HG02870 (cell line): ENCODE measurements around the gene PIK3C3.
A peak's percentile ranks its signal among the peaks of the same experiment; 100 is the strongest.
"Not testable (repeated sequence)": the region's sequence is repeated elsewhere in the genome, so short reads cannot be mapped to it uniquely, and the experiment has no call there.

Experiments
- ATAC-seq: cut with Tn5 transposase; IDR thresholded peaks from one replicate; pipeline ENCODE4 v1.9.1; 2021; ENCODE audit warnings: mild to moderate bottlenecking, moderate library complexity; ENCODE audit not compliant: unreplicated experiment

PIK3C3 gene

DNA sequence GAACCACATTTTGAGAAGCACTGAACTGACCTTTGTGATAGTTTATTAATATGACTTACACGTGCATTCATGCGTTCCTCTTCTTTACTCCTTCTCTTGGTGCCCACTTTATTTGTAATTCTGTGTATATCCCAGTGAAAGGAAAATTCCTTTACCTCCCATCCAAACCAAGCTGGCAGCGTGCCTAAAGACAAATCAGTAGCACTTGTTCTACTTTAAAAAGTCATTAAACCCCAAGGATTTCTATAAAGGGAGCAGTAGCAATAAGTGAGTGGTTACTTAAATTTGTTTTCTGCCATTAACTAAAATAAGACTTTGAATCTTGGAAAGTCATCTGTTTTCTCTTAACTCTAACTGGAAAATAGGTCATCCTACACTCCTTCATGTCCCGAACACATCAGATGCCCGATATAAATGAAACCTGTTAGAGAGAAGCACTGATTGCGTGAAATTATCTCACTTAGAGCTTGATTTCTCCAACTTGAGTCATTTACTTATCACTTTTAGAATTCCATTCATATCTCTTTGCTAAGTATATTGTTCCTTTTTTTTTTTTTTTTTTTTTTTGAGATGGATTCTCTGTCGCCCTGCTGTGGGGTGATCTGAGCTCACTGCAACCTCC, 10.7 kb downstream of the PIK3C3 start:
- ATAC-seq: no peak

- ATAC-seq: no peak
These were observed 11.9 kb downstream of the PIK3C3 start for GRCh38 chr18:41966943-41967342.

DNA sequence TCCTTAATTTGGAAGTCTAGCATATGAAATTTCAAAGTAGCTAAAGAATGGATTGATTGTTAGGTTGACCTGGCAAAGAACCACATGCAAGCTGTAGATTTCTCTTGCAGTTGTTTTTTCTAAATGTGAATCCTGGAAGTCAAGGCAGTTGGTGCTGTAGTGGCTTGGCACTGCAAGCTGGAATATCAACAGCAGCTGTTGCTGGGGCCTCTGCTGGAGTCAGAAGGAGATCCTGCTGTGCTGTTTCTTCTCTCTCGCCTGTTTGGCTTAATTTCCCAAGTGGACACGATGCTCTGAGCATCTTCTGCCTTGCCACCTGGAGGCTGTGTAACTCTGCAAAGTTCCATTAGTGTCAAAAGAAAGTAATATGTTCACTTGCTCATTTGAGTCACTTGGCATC, 12.6 kb downstream of the PIK3C3 start:
- ATAC-seq: no peak

DNA sequence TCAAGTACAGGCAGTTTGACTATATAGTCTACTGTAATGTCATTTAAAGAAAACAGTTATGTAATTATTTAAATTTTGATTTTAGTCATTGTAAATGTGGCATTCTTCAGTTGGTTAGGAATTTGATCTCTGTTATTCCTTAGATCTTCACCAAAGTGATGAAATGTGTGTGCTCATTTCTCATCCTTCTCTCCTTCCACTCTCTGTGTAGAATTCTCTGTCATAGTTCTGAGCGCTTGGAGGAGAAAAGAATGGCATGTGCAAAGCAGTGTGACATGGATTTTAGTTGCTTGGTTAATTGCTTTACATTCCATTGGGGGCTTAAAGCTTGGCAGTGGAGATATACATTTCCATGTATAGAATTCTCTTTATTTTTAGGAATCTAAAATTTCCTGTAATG, 14.8 kb downstream of the PIK3C3 start:
- no peak for ATAC-seq

DNA sequence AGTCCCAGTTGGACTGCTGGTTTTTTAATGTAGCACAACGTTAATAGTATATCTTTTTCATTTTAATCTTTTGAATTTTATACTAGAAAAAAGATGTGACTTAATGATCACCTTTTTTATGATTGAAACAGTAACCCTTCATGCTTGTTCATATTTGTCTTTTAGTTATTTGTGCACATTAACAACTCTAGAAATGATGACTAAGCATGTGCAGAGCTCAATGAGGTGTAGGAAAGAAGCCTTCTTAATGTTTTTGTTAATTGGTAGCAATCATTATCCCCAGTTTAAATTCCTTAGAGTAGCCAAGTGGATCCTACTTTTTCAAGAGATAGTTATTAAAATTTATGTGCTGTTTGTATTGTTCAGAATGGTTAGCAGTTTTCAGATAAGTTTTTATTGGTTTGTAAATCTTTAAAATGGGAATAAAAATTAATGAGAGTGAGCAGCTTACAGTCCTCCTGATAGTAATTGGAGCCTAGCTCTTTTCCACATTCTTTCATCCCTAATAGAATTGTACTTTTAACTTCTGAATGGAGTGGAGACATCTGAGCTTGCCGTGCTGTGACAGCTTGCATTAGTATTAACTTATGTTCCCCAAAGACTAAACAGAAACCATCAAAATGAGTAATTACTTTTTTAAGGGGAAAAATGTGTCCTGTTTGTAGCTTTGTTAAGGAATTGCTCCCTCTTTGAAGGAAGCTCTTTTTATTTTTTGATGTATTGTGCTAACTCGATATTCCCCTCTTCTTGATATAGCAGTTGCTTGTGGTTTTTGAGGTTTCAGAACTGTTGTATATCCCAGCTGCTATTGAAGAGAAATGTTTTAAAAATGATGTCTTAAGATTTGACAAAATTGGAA, 17.3 kb downstream of the PIK3C3 start:
- no peak for ATAC-seq

GRCh38 chr18:41973983-41974382, 18.9 kb downstream of the PIK3C3 start:
- no peak for ATAC-seq

DNA sequence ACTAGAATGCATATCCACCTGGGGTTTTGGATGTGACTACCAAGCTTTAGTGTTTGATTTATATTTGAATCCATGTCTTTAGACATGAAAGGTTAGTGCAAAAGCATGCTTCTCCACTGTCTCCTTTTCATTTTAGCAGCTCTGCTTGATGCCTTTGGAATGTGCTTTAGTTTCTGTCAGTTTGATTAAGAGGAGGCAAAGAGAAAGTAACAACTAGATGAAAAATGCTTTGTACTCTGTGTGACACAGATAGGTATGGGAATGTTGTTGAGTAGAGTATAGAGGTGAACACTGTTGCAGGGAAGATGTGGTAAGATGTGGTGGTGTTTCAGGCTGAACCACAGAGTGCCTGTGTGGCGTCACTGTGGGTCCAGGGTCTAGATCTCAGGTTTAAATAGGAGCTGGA, 19.8 kb downstream of the PIK3C3 start:
- ATAC-seq: no peak

- no peak for ATAC-seq
These were observed 20.2 kb downstream of the PIK3C3 start for GRCh38 chr18:41975284-41975683.

DNA sequence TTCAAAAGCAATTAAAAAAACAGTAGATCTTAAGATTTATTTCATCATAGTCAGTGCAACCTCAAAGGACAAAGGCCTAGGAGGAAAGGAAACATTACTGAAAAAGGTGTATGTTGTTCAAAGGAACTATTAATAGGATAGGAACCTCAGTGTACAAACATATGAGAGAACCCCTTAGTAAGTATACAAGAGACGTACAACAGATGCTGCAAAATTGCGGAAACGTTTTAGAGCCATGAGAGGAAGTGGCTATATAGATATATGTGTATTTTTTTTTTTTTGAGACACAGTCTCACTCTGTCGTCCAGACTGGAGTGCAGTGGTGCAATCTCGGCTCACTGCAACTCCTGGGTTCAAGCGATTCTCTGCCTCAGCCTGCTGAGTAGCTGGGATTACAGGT, 22.2 kb downstream of the PIK3C3 start:
- no peak for ATAC-seq

GRCh38 chr18:41982942-41983660, 28.1 kb downstream of the PIK3C3 start:
- peak; percentile 95 for ATAC-seq

DNA sequence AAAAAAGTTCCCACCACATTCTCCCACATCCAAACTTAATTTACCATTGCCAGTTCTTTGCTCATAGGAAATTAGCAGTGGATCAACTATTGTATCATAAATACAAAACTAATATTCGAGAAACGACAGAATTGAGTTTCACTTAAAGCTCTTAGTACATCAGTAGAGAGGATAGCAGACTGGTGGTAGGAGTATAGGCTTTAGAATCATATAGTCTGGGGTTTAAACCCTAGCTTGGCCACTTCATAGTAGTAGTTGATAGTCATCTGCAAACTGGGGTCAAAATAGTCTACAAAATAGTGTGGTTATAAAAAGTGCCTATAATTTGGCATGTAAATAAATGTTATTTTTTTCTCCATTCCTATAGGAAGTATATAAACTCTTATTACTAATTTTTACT, 30.9 kb downstream of the PIK3C3 start:
- no peak for ATAC-seq

- no peak for ATAC-seq
These were observed 34.5 kb downstream of the PIK3C3 start for GRCh38 chr18:41989508-41989907.

- ATAC-seq: peak; percentile 78
These were observed 37.0 kb downstream of the PIK3C3 start for GRCh38 chr18:41992066-41992465.

DNA sequence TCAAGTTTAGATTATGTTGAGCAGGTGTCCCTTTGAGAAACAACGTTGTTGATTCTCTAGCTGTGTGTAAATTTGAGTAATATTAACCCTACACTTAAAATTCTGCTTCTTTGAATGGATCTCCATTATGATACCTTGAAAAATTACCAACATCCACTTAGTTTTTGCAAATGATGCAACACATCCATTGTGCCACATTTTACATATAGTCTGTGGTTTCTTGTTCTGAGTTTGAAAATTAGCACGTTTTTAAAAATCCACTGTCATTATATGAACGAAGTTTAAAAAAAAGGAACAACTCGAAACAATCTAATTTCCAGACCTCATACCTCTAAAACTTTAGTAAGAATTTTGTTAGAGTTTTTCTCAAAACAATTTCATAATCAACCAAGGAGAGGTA, 37.7 kb downstream of the PIK3C3 start:
- ATAC-seq: no peak

DNA sequence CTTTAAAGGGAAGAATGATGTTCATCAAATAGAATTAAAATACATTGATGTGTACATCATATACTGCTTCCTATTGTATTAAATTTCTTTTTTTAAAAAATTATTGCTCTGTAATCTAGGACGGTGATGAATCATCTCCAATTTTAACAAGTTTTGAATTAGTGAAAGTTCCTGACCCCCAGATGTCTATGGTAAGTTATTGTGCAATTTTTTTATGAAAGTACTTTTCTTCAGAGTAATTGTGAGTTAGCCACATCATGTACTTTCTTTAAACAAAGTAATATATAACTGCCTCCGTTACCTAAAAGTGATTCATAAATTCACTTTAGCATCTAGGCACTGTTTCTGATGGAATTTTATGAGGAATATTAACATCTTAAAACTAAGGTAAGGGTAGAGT, 38.1 kb downstream of the PIK3C3 start:
- ATAC-seq: no peak

GRCh38 chr18:41996020-41996419, 41.0 kb downstream of the PIK3C3 start:
- ATAC-seq: no peak

GRCh38 chr18:41999751-42000150, 44.7 kb downstream of the PIK3C3 start:
- no peak for ATAC-seq

DNA sequence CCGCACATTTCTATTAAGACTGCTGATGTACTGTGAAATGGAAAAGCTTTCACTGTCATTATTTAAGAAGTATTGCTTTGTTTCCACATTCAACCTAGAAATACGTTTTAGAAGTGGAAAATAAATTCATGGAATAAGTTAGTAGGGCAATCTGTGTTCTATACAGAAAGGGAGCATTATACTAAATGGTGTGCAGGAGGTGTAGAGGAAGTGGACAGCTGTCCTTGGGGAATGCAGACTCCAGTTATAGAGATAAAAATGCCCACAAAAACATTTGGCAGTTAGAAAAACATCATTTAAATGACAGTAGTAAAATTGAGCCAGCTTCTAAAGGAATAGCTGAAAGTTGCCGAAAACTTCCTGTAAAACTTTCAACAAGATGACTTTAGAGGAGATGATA, 46.8 kb downstream of the PIK3C3 start:
- no peak for ATAC-seq

GRCh38 chr18:42004653-42005052, 49.6 kb downstream of the PIK3C3 start:
- no peak for ATAC-seq

GRCh38 chr18:42005782-42006181, 50.7 kb downstream of the PIK3C3 start:
- ATAC-seq: no peak

- not testable (repeated sequence) for ATAC-seq
These were observed 54.4 kb downstream of the PIK3C3 start for GRCh38 chr18:42009457-42009856.

- ATAC-seq: peak; percentile 100
These were observed 56.0 kb downstream of the PIK3C3 start for GRCh38 chr18:42011053-42011452.
